ENCODE results near the gene FATE1. TPM values are rescaled to one million over a fixed set of nuclear protein-coding genes. Genes with fewer than 3 reads are reported as not detected.

FATE1 gene
- total RNA-seq, 3 donors from 2014 or later: not detected

DNA sequence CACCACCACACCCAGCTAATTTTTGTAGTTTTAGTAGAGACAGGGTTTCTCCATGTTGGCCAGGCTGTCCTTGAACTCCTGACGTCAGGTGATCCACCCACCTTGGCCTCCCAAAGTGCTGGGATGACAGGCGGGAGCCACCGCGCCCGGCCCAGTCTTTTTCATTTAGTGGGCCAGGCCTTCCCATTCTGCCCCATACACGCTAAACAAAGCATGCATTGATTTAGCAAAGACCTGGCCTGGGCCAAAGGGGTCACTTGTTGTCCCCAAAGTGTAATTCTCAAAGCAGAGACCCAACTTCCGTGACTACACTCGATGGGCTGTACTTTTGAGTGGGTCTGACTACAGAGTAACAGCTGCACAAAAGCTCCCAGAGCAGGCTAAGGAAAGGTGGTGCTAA lies 47.9 kb downstream of the FATE1 start:
- no peak for ATAC-seq
- TF ChIP-seq, protein P1, sequence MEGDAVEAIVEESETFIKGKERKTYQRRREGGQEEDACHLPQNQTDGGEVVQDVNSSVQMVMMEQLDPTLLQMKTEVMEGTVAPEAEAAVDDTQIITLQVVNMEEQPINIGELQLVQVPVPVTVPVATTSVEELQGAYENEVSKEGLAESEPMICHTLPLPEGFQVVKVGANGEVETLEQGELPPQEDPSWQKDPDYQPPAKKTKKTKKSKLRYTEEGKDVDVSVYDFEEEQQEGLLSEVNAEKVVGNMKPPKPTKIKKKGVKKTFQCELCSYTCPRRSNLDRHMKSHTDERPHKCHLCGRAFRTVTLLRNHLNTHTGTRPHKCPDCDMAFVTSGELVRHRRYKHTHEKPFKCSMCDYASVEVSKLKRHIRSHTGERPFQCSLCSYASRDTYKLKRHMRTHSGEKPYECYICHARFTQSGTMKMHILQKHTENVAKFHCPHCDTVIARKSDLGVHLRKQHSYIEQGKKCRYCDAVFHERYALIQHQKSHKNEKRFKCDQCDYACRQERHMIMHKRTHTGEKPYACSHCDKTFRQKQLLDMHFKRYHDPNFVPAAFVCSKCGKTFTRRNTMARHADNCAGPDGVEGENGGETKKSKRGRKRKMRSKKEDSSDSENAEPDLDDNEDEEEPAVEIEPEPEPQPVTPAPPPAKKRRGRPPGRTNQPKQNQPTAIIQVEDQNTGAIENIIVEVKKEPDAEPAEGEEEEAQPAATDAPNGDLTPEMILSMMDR (IDR thresholded peaks at IDR 0.05): no peak
- intact Hi-C loops (cut with DNase I, micrococcal nuclease): no loop called here
- no peaks in the 10 kb centered on the region for H3K9me3 ChIP-seq
- no peak overlapping the region for H3K4me3 ChIP-seq
- H3K4me1 ChIP-seq (ENCODE audit: low read depth): no peaks in the 10 kb centered on the region
- H3K36me3 ChIP-seq (ENCODE audit: low read depth): no peaks in the 10 kb centered on the region
- no peak for DNase-seq

DNA sequence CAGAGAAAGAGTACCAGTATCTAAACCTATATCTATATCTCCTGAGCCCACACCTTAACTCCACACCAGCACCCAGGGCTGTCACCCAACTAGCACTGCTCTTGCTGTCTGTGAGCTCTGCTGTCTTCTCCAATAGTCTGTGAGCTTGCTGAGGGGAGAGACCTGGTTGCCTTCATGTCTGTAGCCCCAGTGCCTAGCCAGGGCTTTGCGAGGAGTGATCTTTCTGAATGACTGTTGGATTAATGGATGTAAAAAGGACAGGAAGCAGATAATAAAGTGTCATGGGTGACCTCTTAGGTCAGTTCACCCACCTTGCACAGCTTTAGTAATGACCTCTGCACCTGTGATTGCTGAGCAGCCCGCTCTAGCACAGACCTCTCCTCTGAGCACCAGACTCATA lies 49.2 kb downstream of the FATE1 start:
- no peak for ATAC-seq
- Histone ChIP-seq H3K4me1 (ENCODE audit: low read depth) (no peaks in the 10 kb centered on the region), H3K4me3 (no peak overlapping the region), H3K36me3 (ENCODE audit: low read depth) (no peaks in the 10 kb centered on the region), H3K9me3 (no peaks in the 10 kb centered on the region)
- intact Hi-C loops (cut with DNase I, micrococcal nuclease): no loop called here
- TF ChIP-seq, protein P1 (IDR thresholded peaks at IDR 0.05): no peak
- DNase-seq: no peak

DNA sequence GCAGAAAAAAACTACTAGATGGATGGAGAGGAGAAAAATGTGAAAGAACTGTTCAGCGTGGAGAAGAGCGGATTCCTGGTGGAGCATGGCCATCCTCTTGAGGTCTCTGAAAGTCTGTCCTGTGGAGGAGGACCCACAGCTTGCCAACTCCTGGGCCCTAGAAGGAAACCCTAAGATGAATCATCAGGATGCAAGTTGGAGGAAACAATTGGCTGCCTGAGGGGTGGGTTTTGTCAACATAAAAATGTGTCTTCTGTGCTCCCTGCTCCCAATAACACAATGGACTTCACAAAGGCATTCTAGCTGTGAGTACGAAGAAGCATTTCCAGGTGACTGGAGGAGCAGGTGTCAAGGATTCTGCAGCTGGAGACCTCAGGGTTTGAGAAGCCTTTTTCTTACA lies 55.9 kb downstream of the FATE1 start:
- Histone ChIP-seq H3K36me3 (ENCODE audit: low read depth) (no peaks in the 10 kb centered on the region), H3K4me3 (no peak overlapping the region), H3K9me3 (no peaks in the 10 kb centered on the region), H3K4me1 (ENCODE audit: low read depth) (no peaks in the 10 kb centered on the region)
- TF ChIP-seq, protein P1 (IDR thresholded peaks at IDR 0.05): no peak
- no peak for DNase-seq
- ATAC-seq: no peak
- intact Hi-C loops (cut with DNase I, micrococcal nuclease): no loop called here

Other genes starting within 250 kb of the FATE1 start
- gene PASD1, start 152.4 kb upstream of the FATE1 start, total RNA-seq: not detected
- gene PRRG3, start 20.6 kb upstream of the FATE1 start, total RNA-seq: 1 to 10 TPM in 1 of 3 donors, under 1 TPM in 2; 0.06 to 2.8 (median 0.22) TPM
- not detected for gene CNGA2, start 18.7 kb downstream of the FATE1 start, total RNA-seq
- gene MAGEA4, start 196.9 kb downstream of the FATE1 start, total RNA-seq: not detected